IMR-90 (cell line): ENCODE measurements around the gene VAT1.

Experiments used
- CTCF ChIP-seq: conservative IDR thresholded peaks from 2 replicates; pipeline ENCODE4 v1.5.1; 2012; ENCODE audit warnings: mild to moderate bottlenecking, low read depth, low read length, improper control_type of control experiment
- FOS ChIP-seq: fragments of 150-350 bp; IDR thresholded peaks from 2 replicates; pipeline ENCODE4 v1.6.1; 2016; ENCODE audit warnings: low read depth, low read length

GRCh38 chr17:42999003-42999525 is 23.1 kb downstream of the VAT1 start:
- TF ChIP-seq FOS = no peak
- TF ChIP-seq CTCF = no peak
